ENCODE data around the gene WDR86. TPM values are rescaled to one million over a fixed set of nuclear protein-coding genes. Genes with fewer than 3 reads are reported as not detected.

WDR86 gene
- total RNA-seq, 2 experiments from 2014 or later: 0.50 to 1.1 TPM

- Mint-ChIP-seq H3K27me3 (no peaks in the 10 kb centered on the region), H3K36me3 (ENCODE audit: low read depth) (peaks cover 42% of the 10 kb centered on the region), H3K27ac (no peak overlapping the region), H3K4me3 (no peak overlapping the region), H3K4me1 (peaks cover 40% of the 10 kb centered on the region), H3K9me3 (no peaks in the 10 kb centered on the region)
- ChIA-PET CTCF (interaction anchor here (1.3 to 4.6 kb wide), 2 partner anchors 30 to 102 kb away, joined by 3 to 38 read pairs; no protein-coding TSS in a partner anchor), POLR2A (no interaction called here)
- DNase-seq: no peak
Measured at GRCh38 chr7:151345576-151346469, 64.0 kb downstream of the WDR86 start.

DNA sequence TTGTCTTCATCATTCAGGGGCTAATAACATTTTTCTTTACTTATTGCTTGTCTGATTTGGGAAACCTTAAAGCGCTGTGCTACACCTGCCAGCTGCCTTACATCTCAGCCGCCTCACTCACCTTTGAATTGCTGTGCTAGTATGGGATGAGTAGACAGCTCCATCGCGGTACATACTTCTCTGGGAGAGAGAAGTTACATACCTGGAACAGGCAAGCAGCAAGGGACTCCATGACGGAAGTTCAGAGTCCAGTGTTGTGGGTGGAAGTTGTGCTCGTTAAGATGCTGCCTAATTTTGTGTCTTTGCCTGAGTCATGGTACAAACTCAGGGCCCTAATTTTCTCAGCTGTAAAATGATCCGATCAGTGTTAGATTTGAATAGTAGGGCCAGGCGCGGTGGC is 66.3 kb downstream of the WDR86 start:
- Mint-ChIP-seq H3K4me1 (peaks cover 37% of the 10 kb centered on the region), H3K36me3 (ENCODE audit: low read depth) (peaks cover 34% of the 10 kb centered on the region)
- POLR2A ChIA-PET: interaction anchor here (1.0 to 2.8 kb wide), 3 partner anchors 8 to 97 kb away, joined by 3 to 56 read pairs (median 4); no protein-coding TSS in a partner anchor

GRCh38 chr7:151342811-151343210 is 67.0 kb downstream of the WDR86 start:
- Mint-ChIP-seq H3K36me3 (ENCODE audit: low read depth) (peaks cover 29% of the 10 kb centered on the region), H3K27ac (peak overlapping the region; percentile 76), H3K4me1 (peaks cover 34% of the 10 kb centered on the region), H3K9me3 (peaks cover 2% of the 10 kb centered on the region), H3K4me3 (peak overlapping the region; percentile 78), H3K27me3 (no peaks in the 10 kb centered on the region)
- ChIA-PET POLR2A (interaction anchor here (1.0 to 2.8 kb wide), 3 partner anchors 9 to 96 kb away, joined by 3 to 56 read pairs (median 4); no protein-coding TSS in a partner anchor), CTCF (interaction anchor here (1.2 to 5.4 kb wide), 4 partner anchors 9 to 32 kb away, joined by 3 to 71 read pairs (median 24); no protein-coding TSS in a partner anchor)
- DNase-seq: no peak

More for the DNA sequence above, 66.3 kb downstream of the WDR86 start:
- Mint-ChIP-seq H3K27ac (no peak overlapping the region), H3K4me3 (peak overlapping the region; percentile 48), H3K9me3 (peaks cover 2% of the 10 kb centered on the region), H3K27me3 (no peaks in the 10 kb centered on the region)
- CTCF ChIA-PET: interaction anchor here (1.2 to 5.4 kb wide), 4 partner anchors 8 to 33 kb away, joined by 3 to 71 read pairs (median 24); no protein-coding TSS in a partner anchor
- no peak for DNase-seq

DNA sequence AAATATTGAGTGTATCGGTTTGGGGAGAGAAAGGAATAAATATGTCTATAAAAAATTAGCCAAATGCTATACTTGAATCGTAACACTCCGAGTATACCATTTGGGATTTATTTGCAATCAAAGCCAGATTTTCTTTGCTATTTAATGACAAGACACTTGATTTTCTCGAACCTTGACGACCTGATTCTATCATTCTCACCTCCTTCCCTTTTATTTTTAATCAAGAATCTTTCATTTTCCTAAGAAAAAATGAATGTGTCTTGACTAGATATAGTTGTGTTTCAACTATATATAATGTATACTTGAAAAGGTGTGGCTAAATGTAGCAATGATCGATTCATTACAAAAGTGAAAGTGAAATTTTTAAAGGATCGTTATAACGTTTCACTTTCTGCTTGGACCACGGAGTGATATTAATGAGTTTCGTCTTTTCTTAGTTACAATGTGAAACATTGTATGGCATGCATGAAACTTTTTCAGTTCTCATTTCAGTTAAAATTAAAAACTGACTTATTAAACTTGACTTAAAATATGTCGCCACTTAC is 67.7 kb downstream of the WDR86 start:
- Mint-ChIP-seq H3K4me3 (peak overlapping the region; percentile 78), H3K9me3 (peaks cover 2% of the 10 kb centered on the region), H3K36me3 (ENCODE audit: low read depth) (peaks cover 27% of the 10 kb centered on the region), H3K4me1 (peaks cover 32% of the 10 kb centered on the region), H3K27ac (peak overlapping the region; percentile 76), H3K27me3 (no peaks in the 10 kb centered on the region)
- CTCF ChIA-PET: interaction anchor here (1.0 to 5.4 kb wide), 6 partner anchors 9 to 106 kb away, joined by 3 to 71 read pairs (median 10); no protein-coding TSS in a partner anchor
- DNase-seq: no peak
- POLR2A ChIA-PET: interaction anchor here (0.8 to 2.8 kb wide), 5 partner anchors 10 to 284 kb away, joined by 3 to 56 read pairs (median 4); partner anchors contain the start of gene RHEB

DNA sequence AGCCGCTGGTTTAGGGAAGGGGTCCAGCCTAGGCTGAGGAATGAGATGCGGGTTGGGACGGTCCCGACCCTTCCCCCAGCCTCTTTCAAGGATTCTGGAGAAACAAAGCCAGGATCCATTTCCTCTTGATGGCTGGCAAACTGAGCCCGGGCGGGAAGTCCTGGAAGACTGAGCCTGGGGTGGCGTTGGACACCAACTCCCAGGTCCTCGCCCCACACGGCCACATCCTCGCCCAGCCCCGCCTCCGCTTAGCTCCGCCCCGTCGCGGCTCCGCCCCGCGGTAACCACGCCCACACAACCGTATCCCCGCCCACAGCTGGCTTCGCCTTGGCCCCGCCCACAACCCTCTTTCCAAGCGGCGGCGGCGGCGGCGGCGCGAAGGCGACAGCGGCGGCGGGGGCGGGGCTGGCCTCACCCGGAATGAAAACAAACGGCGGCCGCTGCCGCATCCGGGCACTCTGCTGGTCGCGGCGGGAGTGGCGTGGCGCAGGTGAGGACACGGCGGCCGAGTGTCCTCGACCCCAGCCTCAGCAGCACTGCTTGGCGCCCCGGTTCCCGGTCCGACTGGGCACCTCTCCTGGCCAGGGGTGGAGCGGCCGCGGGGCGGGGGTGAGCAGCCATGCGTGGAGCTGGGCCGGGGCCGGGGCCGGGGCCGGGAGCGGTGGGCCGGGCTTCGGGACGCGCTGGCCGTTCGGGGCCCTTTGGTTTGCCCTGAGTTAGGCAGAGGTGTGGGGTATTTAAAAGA is 68.3 kb downstream of the WDR86 start, which contains the start of gene NUB1:
TSS of gene NUB1 (plus strand) at position 456 of the 745 bp plus-strand sequence. CDS start 3,538 bp downstream, outside the sequence.
- Mint-ChIP-seq H3K9me3 (peaks cover 2% of the 10 kb centered on the region), H3K4me1 (peaks cover 31% of the 10 kb centered on the region), H3K27ac (peak within 1 kb of the TSS; percentile 76), H3K27me3 (no peaks in the 10 kb centered on the region), H3K4me3 (peak within 1 kb of the TSS; percentile 78), H3K36me3 (ENCODE audit: low read depth) (peaks cover 23% of the 10 kb centered on the region)
- CTCF ChIA-PET: interaction anchor here (0.6 to 5.4 kb wide), 7 partner anchors 10 to 107 kb away, joined by 3 to 71 read pairs (median 10); no protein-coding TSS in a partner anchor
- DNase-seq: peak; percentile 95
- POLR2A ChIA-PET: interaction anchor here (0.6 to 2.8 kb wide), 8 partner anchors 10 to 283 kb away, joined by 3 to 56 read pairs (median 4); partner anchors contain the start of genes CHPF2 and RHEB

DNA sequence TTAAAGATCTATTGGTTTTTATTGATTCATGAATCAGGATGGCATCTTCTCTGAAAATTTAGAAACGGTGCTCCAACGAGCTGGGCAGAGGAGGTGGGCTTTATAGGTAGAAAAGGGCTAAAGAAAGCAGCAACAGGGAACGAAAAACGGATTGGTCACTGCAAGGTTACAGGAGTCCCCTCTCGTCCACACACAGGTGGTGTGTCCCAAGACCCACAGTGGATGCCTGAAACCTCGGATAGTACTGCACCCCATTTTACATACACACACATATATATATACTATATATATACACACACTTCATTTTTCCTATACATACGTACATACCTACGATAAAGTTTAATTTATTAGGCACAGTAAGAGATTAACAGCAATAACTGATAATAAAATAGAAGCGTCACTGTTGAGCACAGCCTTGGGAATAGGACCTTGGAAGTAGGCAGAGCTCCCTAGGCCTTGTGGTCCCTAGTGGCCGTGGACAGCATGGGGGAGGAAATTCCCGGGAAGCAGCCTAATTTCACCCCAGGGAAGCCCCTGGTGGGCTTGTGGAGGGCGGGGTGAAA is 69.0 kb downstream of the WDR86 start:
- Mint-ChIP-seq H3K9me3 (peaks cover 2% of the 10 kb centered on the region), H3K27me3 (peaks cover 3% of the 10 kb centered on the region), H3K27ac (peak overlapping the region; percentile 73), H3K4me3 (peak overlapping the region; percentile 78), H3K36me3 (ENCODE audit: low read depth) (peaks cover 17% of the 10 kb centered on the region), H3K4me1 (peaks cover 37% of the 10 kb centered on the region)
- ChIA-PET POLR2A (interaction anchor here (0.6 to 2.8 kb wide), 11 partner anchors 9 to 282 kb away, joined by 3 to 56 read pairs (median 4); partner anchors contain the start of genes CHPF2 and RHEB), CTCF (interaction anchor here (0.6 to 5.4 kb wide), 7 partner anchors 10 to 108 kb away, joined by 3 to 71 read pairs (median 10); no protein-coding TSS in a partner anchor)
- DNase-seq: no peak

GRCh38 chr7:151339651-151340382 is 70.0 kb downstream of the WDR86 start:
- Mint-ChIP-seq H3K4me1 (peaks cover 35% of the 10 kb centered on the region), H3K9me3 (peaks cover 2% of the 10 kb centered on the region), H3K36me3 (ENCODE audit: low read depth) (peaks cover 11% of the 10 kb centered on the region), H3K4me3 (peak overlapping the region; percentile 48), H3K27me3 (peaks cover 3% of the 10 kb centered on the region), H3K27ac (peak overlapping the region; percentile 73)
- ChIA-PET POLR2A (interaction anchor here (0.6 to 2.4 kb wide), 8 partner anchors 10 to 179 kb away, joined by 3 to 13 read pairs (median 5); no protein-coding TSS in a partner anchor), CTCF (interaction anchor here (1.8 to 5.4 kb wide), 3 partner anchors 12 to 109 kb away, joined by 11 to 71 read pairs (median 17); no protein-coding TSS in a partner anchor)
- DNase-seq: peak; percentile 30

DNA sequence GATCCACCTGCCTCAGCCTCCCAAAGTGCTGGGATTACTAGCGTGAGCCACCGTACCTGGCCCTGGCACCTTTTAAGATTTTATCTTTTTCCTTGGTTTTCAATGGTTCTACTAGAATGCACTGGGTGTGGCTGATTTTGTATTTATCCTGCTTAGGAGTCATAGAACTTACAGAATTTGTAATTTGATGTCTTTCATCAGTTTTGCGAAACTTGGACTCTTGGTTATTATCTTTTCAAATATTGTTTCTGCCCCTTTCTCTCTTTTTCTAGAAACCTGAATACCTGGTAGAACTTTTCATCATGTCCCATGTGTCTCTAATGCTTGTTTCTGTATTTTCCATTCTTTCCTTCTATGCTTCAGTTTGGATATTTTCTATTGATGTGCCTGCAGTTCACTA is 71.0 kb downstream of the WDR86 start:
- peaks cover 35% of the 10 kb centered on the region for H3K4me1 Mint-ChIP-seq
- DNase-seq: no peak
- no peak overlapping the region for H3K4me3 Mint-ChIP-seq
- peaks cover 3% of the 10 kb centered on the region for H3K27me3 Mint-ChIP-seq
- POLR2A ChIA-PET: interaction anchor here (1.0 to 2.3 kb wide), 3 partner anchors 11 to 13 kb away, joined by 3 to 13 read pairs (median 5); no protein-coding TSS in a partner anchor
- peaks cover 11% of the 10 kb centered on the region for H3K36me3 Mint-ChIP-seq (ENCODE audit: low read depth)
- CTCF ChIA-PET: interaction anchor here (1.8 to 5.4 kb wide), 2 partner anchors 13 to 23 kb away, joined by 17 to 71 read pairs; no protein-coding TSS in a partner anchor
- no peak overlapping the region for H3K27ac Mint-ChIP-seq
- H3K9me3 Mint-ChIP-seq: peaks cover 2% of the 10 kb centered on the region

GRCh38 chr7:151337346-151337745 is 72.5 kb downstream of the WDR86 start:
- POLR2A ChIA-PET: no interaction called here
- no peak overlapping the region for H3K4me3 Mint-ChIP-seq

DNA sequence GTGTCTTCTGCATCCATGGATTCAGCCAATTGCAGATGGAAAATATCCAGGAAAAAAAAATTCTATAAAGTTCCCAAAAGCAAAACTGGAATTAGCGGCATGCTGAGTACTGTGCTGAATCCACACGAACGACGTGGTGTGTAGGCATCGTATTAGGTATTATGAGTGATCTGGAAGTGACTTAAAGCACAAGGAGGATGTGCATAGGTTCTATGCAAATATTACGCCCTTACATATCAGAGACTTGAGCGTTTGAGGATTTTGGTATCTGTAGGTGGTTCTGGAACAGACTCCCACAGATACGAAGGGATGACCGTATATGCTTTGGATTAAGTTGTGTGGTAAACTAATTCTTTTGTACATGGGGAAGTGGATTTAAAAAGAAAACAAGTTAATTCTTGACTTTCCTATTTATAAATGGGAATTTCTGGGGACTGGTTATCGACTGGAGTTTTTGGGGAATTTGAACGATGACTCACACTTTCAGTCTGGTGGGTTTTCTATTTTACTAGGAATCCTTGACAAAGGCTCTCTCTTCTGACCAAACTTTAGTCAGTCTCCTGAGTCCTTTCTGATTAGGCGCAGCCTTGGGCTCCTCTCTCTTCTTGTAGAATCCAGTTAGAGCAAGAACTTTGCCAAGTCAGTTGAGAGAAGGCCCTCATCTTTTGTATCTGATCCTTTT is 73.7 kb downstream of the WDR86 start:
- POLR2A ChIA-PET: no interaction called here
- H3K27me3 Mint-ChIP-seq: peaks cover 3% of the 10 kb centered on the region

More at GRCh38 chr7:151337346-151337745, 72.5 kb downstream of the WDR86 start:
- peaks cover 26% of the 10 kb centered on the region for H3K4me1 Mint-ChIP-seq
- H3K9me3 Mint-ChIP-seq: peaks cover 2% of the 10 kb centered on the region
- no peak overlapping the region for H3K27ac Mint-ChIP-seq
- CTCF ChIA-PET: interaction anchor here (0.7 kb wide), 1 partner anchor 164 kb away, joined by 3 read pairs; no protein-coding TSS in a partner anchor
- H3K36me3 Mint-ChIP-seq (ENCODE audit: low read depth): peaks cover 3% of the 10 kb centered on the region
- H3K27me3 Mint-ChIP-seq: peaks cover 3% of the 10 kb centered on the region
- DNase-seq: no peak

More for the DNA sequence above, 73.7 kb downstream of the WDR86 start:
- peaks cover 2% of the 10 kb centered on the region for H3K9me3 Mint-ChIP-seq
- CTCF ChIA-PET: no interaction called here
- peaks cover 3% of the 10 kb centered on the region for H3K36me3 Mint-ChIP-seq (ENCODE audit: low read depth)
- peaks cover 24% of the 10 kb centered on the region for H3K4me1 Mint-ChIP-seq
- H3K27ac Mint-ChIP-seq: no peak overlapping the region
- DNase-seq: no peak
- no peak overlapping the region for H3K4me3 Mint-ChIP-seq
